ENCODE measurements around the gene APRT.

DNA sequence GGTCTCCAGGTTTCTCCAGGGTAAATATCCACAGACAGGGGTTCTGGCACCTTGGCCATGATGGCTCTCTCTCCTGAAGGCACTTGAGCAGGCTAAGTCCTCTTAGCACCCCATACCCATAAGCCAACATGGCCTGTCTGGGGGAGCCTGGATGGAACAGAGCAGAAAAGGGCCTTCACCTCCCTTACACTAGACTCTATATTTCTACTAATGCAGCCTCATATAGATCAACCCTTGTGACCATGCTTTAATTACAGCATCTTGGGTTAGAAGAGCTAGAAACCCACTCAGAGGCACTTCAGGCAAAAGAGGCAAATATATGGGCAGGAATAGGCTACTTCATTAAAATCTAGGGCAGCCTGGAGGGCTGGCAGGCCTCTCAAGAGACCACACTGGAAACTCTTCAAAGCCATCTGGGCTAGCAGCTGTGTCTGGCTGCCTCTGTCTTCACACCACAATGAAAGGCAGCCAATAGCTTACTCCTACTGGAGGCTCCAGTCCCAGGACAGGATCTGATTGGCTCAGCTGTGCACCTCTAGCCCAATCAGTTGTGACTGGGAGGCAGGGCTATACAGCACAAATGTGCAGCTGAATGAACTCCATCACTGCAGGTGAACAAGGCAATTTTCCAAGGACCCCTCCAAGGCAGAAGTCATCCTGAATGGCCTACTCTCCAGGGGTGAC, 12.8 kb downstream of the APRT start:
- TF ChIP-seq EZH2 (IDR thresholded peaks at IDR 0.05; ENCODE audit: borderline replicate concordance, low read depth, low read length, severe bottlenecking) (no peak), CTCF (IDR thresholded peaks at IDR 0.05; ENCODE audit: borderline replicate concordance, extremely low read depth, low read length, poor library complexity, severe bottlenecking) (no peak)
